ENCODE data around the gene GAS2L3.

- TF ChIP-seq, protein P1, sequence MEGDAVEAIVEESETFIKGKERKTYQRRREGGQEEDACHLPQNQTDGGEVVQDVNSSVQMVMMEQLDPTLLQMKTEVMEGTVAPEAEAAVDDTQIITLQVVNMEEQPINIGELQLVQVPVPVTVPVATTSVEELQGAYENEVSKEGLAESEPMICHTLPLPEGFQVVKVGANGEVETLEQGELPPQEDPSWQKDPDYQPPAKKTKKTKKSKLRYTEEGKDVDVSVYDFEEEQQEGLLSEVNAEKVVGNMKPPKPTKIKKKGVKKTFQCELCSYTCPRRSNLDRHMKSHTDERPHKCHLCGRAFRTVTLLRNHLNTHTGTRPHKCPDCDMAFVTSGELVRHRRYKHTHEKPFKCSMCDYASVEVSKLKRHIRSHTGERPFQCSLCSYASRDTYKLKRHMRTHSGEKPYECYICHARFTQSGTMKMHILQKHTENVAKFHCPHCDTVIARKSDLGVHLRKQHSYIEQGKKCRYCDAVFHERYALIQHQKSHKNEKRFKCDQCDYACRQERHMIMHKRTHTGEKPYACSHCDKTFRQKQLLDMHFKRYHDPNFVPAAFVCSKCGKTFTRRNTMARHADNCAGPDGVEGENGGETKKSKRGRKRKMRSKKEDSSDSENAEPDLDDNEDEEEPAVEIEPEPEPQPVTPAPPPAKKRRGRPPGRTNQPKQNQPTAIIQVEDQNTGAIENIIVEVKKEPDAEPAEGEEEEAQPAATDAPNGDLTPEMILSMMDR (conservative IDR thresholded peaks at IDR 0.05; ENCODE audit: low read length): no peak
- no peak for TF ChIP-seq EZH2phosphoT487 (IDR thresholded peaks at IDR 0.05; ENCODE audit: borderline replicate concordance, low read depth, low read length)
Measured at GRCh38 chr12:100545092-100545491, 28.4 kb upstream of the GAS2L3 start.

Data from OCI-LY7 (cell line).